ENCODE results near the gene DCANP1. TPM values are rescaled to one million over a fixed set of nuclear protein-coding genes. Genes with fewer than 3 reads are reported as not detected.

The DCANP1 gene
- total and polyA plus RNA-seq, 10 of the 15 experiments (the other 5 are each of a cell fraction or from before 2014, with no cell fraction given) = 0.01 TPM; not detected in 9

- no peak for DNase-seq (ENCODE audit: low read depth, low spot score)
- Histone ChIP-seq H3K27ac (ENCODE audit: control insufficient read depth, insufficient read depth) (no peak overlapping the region), H3K4me1 (ENCODE audit: control insufficient read depth, insufficient read depth, low read length) (peaks cover 21% of the 10 kb centered on the region), H3K9me3 (replicated peaks; ENCODE audit: control insufficient read depth, insufficient read depth, low read length) (no peaks in the 10 kb centered on the region; the same call in 2 of the 3 replicates), H3K36me3 (ENCODE audit: control insufficient read depth in 2 of 2, insufficient read depth in 2 of 2, low read length in 1 of 2) (no peaks in the 10 kb centered on the region), H2AFZ (ENCODE audit: control insufficient read depth, low read depth, low read length) (no peak overlapping the region), H3K4me3 (no peak overlapping the region), H3K27me3 (replicated peaks in 1 of 2; ENCODE audit: control insufficient read depth in 2 of 2, insufficient read depth in 2 of 2, low read length in 1 of 2) (0 out of 4 replicates have a peak, but pooled peaks cover 0 to 1% of the 10 kb centered on the region in 2 experiments), H3K9ac (ENCODE audit: control insufficient read depth, insufficient read depth, low read length) (no peak overlapping the region), H3K79me2 (ENCODE audit: control insufficient read depth, insufficient read depth, low read length) (no peaks in the 10 kb centered on the region), H3K4me2 (ENCODE audit: control insufficient read depth, insufficient read depth) (no peak overlapping the region), H4K20me1 (ENCODE audit: control insufficient read depth, insufficient read depth) (no peaks in the 10 kb centered on the region)
- RAD21 ChIA-PET (ENCODE audit: unreplicated experiment) = no interaction called here
- in situ Hi-C loops (cut with MboI) = no loop called here
- POLR2A ChIA-PET = no interaction called here
- no peak for ATAC-seq
- no peak for FAIRE-seq
- WGBS (ENCODE audit: insufficient coverage, insufficient replicate concordance, low lambda C conversion rate, missing lambda C conversion rate) = 62% methylated on average over 9 of the region's 9 CpGs
- intact Hi-C loops (cut with micrococcal nuclease; ENCODE audit: unreplicated experiment) = no loop called here
- CTCF ChIA-PET = interaction anchor here (0.9 to 4.2 kb wide), 5 partner anchors 11 to 120 kb away, joined by 3 to 35 read pairs (median 14); no protein-coding TSS in a partner anchor
- BruUV-seq (replicated peaks) = no TSS peak
- SMC1A ChIA-PET (ENCODE audit: uncharacterized antibody, unreplicated experiment) = interaction anchor here (0.8 to 1.3 kb wide), 2 partner anchors 9 to 10 kb away, joined by 3 read pairs; no protein-coding TSS in a partner anchor
- TF ChIP-seq WRNIP1 (IDR thresholded peaks at IDR 0.05; ENCODE audit: borderline replicate concordance, low read depth, low read length) (no peak), STAT1 (conservative IDR thresholded peaks at IDR 0.05) (no peak), ELK1 (IDR thresholded peaks at IDR 0.05; ENCODE audit: low read depth, low read length) (no peak), SMAD1 (IDR thresholded peaks at IDR 0.05; ENCODE audit: low read depth, partially characterized antibody) (no peak), REST (IDR thresholded peaks at IDR 0.05; ENCODE audit: low read depth, low read length) (no peak), CHD1 (IDR thresholded peaks at IDR 0.05; ENCODE audit: low read depth, low read length) (no peak), SKIL (IDR thresholded peaks at IDR 0.05; ENCODE audit: low read depth, poor library complexity, severe bottlenecking) (no peak), BCL3 (IDR thresholded peaks at IDR 0.05; ENCODE audit: borderline replicate concordance, insufficient read depth, low read depth, low read length, poor library complexity, severe bottlenecking) (no peak), YY1 (IDR thresholded peaks at IDR 0.05; ENCODE audit: low read depth, low read length) (no peak), PKNOX1 (IDR thresholded peaks at IDR 0.05) (no peak), RAD51 (IDR thresholded peaks at IDR 0.05) (no peak), RELB (IDR thresholded peaks at IDR 0.05; ENCODE audit: low read depth) (no peak)
Measured at GRCh38 chr5:135446206-135446605, 942 bp downstream of the DCANP1 start.

Data from GM12878 (cell line).